ENCODE measurements around the gene PRDM16. TPM values are rescaled to one million over a fixed set of nuclear protein-coding genes. Genes with fewer than 3 reads are reported as not detected.

PRDM16 gene
- total RNA-seq, 1 experiment from 2014 or later: 0.17 TPM

- H3K14ac ChIP-seq (ENCODE audit: insufficient read depth, low read length): no peak overlapping the region
- H3K9ac ChIP-seq (ENCODE audit: extremely low read depth, insufficient read length, low read length): no peak overlapping the region
- no peaks in the 10 kb centered on the region for H3K27me3 ChIP-seq (ENCODE audit: insufficient read depth, low read length)
- H4K8ac ChIP-seq (replicated peaks; ENCODE audit: insufficient read length, low read depth, low read length): no peak overlapping the region
- no peak overlapping the region for H4K91ac ChIP-seq (ENCODE audit: insufficient read length, low read depth, low read length)
- peaks cover 6% of the 10 kb centered on the region for H3K23me2 ChIP-seq (ENCODE audit: insufficient read length, low read depth, low read length, poor library complexity, severe bottlenecking)
- H3K79me2 ChIP-seq (ENCODE audit: insufficient read depth, low read length): no peaks in the 10 kb centered on the region
- H2BK120ac ChIP-seq (ENCODE audit: low read depth, low read length, poor library complexity, severe bottlenecking): no peak overlapping the region
- H2BK5ac ChIP-seq (ENCODE audit: insufficient read length, low read length): no peak overlapping the region
- H2BK15ac ChIP-seq (ENCODE audit: low read depth, low read length): no peak overlapping the region
- no peak overlapping the region for H3T11ph ChIP-seq (ENCODE audit: low read length)
- H2AFZ ChIP-seq (ENCODE audit: low read length): no peak overlapping the region
- H3K9me3 ChIP-seq (ENCODE audit: control insufficient read depth, low read depth, low read length): no peaks in the 10 kb centered on the region
- TF ChIP-seq CTCF (conservative IDR thresholded peaks at IDR 0.05): no peak
- H3K4me1 ChIP-seq (ENCODE audit: insufficient read depth, low read length): no peaks in the 10 kb centered on the region
- H3K79me1 ChIP-seq (ENCODE audit: insufficient read depth, low read depth, low read length, poor library complexity, severe bottlenecking): no peaks in the 10 kb centered on the region
- no peak for DNase-seq
- H3K4ac ChIP-seq (ENCODE audit: low read depth, low read length): no peak overlapping the region
- no peaks in the 10 kb centered on the region for H3K36me3 Mint-ChIP-seq (ENCODE audit: insufficient read depth in 1 of 3, low read depth in 3 of 3)
- H2AK5ac ChIP-seq (ENCODE audit: insufficient read length, low read length): no peak overlapping the region
- H3K4me2 ChIP-seq (ENCODE audit: insufficient read depth, insufficient read length, low read length): no peak overlapping the region
- H2BK12ac ChIP-seq (ENCODE audit: insufficient read length, low read depth, low read length): no peak overlapping the region
- no peaks in the 10 kb centered on the region; a peak in 1 of 5 replicates for H3K9me3 Mint-ChIP-seq
- H3K4me1 Mint-ChIP-seq: peaks cover 0 to 16% of the 10 kb centered on the region in 2 experiments; a peak in 3 of 4 replicates
- no peaks in the 10 kb centered on the region for H3K27me3 Mint-ChIP-seq (ENCODE audit: low read depth)
- H3K56ac ChIP-seq (ENCODE audit: insufficient read length, low read depth, low read length): no peak overlapping the region
- no peak overlapping the region for H2BK20ac ChIP-seq (ENCODE audit: low read depth, low read length, poor library complexity, severe bottlenecking)
- WGBS (ENCODE audit: extremely low coverage, insufficient read length, low lambda C conversion rate): no CpG with 5 or more reads among the region's 22 CpGs
- no peak overlapping the region for H3K27ac ChIP-seq (ENCODE audit: insufficient read length, low read depth, low read length)
- H4K5ac ChIP-seq (ENCODE audit: insufficient read length, low read depth, low read length): no peak overlapping the region
- H3K27ac Mint-ChIP-seq: no peak overlapping the region
- no peak overlapping the region for H3K18ac ChIP-seq (ENCODE audit: insufficient read length, low read depth, low read length)
- H3K4me3 Mint-ChIP-seq: no peak overlapping the region
- H3K23ac ChIP-seq (ENCODE audit: insufficient read length, low read depth, low read length): no peak overlapping the region
- H4K20me1 ChIP-seq (ENCODE audit: control insufficient read depth, insufficient read depth, insufficient read length): no peaks in the 10 kb centered on the region
Observed at GRCh38 chr1:3430820-3431219, 361.8 kb downstream of the PRDM16 start.

Data from H9 (cell line).